GM18907 (cell line): ENCODE measurements around the gene TMEM213.
"Not testable (repeated sequence)": the region's sequence is repeated elsewhere in the genome, so short reads cannot be mapped to it uniquely, and the experiment has no call there.

Experiments
- ATAC-seq: cut with Tn5 transposase; IDR thresholded peaks from one replicate; pipeline ENCODE4 v1.9.1; 2021; ENCODE audit warnings: mild to moderate bottlenecking, moderate library complexity; ENCODE audit not compliant: unreplicated experiment

TMEM213 gene

DNA sequence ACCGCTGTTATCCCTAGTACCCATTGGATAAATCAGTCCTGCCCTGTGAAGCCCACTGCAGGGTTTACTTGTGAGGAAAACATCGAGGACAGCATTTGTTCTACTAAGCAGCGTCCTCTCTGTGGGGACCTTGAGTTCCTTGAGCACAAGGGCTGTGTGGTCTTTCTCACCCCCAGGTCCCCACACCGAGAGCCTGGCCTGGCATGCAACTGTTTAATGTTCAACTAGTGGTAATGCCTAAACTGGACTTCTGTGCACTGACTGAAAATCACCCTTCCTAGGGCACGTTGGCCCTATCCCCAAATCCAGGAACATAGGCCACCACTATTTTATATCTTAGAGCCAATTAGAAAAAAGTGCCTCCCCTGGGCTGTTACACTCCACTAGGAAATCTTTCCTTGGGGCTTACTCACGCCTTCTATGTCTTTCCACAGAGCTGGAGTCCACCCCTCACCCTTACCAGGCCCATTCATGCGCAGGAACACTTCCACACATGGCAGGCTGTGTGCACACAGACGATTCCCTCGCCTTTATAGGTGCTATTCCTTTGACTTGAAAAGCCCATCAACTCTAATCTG is 1.7 kb upstream of the TMEM213 start:
- ATAC-seq: no peak

DNA sequence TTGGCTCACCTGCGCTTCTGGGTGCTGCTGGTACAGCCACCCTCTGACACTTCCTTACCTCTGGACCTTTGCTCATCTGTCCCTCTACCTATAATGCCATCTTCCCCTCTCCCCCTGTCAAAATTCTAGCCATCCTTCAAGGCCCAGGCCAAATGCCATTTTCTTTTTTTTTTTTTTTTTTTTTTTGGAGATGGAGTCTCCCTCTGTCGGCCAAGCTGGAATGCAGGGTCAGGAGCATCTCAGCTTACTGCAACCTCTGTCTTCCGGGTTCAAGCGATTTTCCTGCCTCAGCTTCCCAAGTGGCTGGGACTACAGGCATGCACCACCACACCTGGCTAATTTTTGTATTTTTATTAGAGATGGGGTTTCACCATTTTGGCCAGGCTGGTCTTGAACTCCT is 748 bp upstream of the TMEM213 start:
- ATAC-seq: not testable (repeated sequence)

DNA sequence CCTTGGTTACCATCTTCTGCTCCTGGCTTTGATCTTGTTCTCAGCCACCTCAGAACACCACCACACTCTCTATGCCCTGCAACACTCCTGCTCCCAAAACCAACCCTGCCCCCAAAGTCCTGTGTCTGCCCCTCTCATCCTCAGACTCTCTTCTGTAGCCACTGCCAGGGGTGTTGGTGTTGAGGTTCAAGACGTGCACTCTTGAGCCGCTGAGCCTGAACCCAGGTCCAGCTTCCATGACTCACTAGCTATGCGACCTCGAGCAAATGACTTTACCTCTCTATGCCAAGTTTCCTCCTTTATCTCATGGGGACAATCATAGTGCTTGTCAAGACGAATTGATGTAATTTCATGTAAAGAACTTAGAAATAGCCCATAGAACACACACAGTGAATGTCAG is 1.0 kb downstream of the TMEM213 start:
- no peak for ATAC-seq

- no peak for ATAC-seq
Measured at GRCh38 chr7:138799336-138800000, 1.7 kb downstream of the TMEM213 start.

DNA sequence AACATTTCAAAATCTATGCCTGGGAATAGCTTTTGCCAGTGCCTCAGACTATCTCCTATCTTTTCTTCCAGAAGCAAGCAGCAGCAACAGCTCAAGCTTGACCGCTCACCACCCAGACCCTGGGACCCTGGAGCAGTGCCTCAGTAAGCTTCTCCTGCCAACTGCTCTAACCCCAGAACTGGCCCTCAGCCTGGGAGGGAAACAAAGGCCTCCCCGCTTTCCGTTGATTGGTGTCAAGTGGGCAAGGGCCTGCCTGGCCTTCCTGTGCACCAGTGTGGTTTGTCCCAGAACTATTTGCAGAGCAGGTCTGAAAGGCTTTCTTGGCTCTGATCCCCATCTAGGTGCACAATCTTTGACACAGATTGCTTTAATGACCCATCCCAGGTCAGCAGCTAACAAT is 3.5 kb downstream of the TMEM213 start:
- ATAC-seq: no peak

GRCh38 chr7:138802706-138803105 is 4.9 kb downstream of the TMEM213 start:
- no peak for ATAC-seq

DNA sequence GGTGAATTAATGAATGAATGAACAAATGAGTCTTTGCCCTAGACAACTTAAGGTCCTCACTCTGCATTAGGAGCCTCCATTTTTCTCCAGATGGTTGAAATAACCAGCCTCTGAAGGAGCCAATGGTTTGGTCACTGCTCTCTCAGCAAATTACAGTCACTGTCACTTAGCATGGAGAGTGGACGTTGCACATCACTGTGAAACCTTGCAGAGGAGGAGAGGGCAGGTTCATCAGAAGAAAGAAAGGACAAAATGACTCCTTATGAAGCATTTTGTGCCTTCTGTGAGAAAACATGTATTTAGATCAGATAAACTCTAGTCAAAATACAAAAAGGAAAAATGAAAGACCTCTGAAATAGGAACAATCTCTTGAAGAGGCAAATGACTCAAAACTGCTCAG is 6.8 kb downstream of the TMEM213 start:
- no peak for ATAC-seq

GRCh38 chr7:138809346-138809745 is 11.6 kb downstream of the TMEM213 start:
- ATAC-seq: no peak

DNA sequence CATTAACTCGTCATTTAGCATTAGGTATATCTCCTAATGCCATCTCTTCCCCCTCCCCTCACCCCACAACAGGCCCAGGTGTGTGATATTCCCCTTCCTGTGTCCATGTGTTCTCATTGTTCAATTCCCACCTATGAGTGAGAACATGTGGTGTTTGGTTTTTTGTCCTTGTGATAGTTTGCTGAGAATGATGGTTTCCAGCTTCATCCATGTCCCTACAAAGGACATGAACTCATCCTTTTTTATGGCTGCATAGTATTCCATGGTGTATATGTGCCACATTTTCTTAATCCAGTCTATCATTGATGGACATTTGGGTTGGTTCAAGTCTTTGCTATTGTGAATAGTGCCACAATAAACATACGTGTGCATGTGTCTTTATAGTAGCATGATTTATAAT is 13.5 kb downstream of the TMEM213 start:
- not testable (repeated sequence) for ATAC-seq

DNA sequence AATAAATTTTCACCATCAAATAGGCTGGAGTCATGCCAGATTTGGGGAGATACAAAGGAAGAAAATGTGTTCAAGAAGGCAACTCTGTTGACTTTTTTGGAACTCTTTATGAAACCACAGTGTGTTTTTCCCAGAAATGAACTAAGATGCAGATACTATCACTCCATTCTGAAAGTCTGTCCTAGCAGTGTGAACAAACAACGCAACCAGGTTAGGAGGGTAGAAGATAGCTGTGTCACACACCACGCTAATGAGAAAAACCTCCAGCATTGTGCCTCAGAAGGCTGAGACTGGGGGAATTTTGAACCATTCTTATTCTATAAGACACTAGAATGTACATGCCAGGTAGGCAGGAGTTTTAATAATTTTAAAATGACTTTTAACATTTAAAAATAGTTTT is 16.2 kb downstream of the TMEM213 start:
- no peak for ATAC-seq

DNA sequence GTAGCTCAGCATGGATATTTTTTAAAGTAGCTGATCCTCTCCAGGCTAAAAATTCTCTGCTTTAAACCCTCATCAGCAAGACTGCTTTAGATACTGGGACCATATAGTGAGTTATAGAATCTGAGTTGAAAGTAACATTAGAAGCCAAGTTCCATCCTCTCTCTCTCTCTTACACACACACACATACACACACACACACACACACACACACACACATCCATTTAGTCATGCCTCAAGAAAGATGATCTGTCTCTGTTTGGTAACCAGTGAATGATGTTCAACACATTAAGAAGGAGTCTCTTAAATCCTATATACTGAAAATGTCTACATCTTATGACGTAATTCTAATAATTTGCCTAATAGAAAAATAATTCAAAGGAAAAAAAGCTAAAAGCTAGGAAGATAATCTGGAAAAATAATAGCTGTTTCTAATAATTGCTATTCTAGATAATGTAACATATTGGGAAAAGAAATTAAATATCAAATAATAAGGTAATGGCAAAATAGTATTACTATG is 17.1 kb downstream of the TMEM213 start:
- no peak for ATAC-seq

DNA sequence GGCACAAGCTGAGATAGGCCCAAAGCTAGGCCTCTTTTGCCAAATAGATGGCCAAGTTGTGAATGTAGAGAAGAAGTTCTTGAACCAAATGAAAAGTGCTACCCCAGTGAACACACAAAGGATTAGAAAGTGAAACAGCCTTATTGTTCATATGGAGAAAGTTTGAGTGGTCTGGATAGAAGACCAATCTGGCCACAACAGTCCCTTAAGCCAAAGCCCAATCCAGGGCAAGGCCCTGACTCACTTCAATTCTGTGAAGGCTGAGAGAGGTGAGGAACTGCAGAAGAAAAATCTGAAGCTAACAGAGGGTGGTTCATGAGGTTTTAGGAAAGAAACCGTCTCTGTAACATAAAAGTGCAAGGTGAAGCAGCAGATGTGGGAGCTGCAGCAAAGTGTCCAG is 18.9 kb downstream of the TMEM213 start:
- no peak for ATAC-seq

DNA sequence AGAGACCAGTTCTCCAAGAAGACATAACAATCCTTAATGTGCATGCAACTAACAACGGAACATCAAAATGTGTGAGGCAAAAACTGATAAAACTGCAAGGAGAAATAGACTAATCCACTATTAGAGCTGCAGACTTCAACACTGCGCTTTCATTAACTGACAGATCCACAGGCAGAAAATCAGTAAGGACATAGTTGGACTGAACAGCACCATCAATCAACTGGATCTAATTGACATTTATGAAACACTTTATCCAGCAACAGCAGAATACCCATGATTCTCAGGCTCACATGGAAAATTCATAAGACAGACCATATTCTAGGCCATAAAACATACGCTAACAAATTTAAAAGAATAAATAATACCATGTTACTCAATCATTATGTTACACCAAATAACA is 21.8 kb downstream of the TMEM213 start:
- no peak for ATAC-seq

- no peak for ATAC-seq
Measured at GRCh38 chr7:138821912-138822311, 24.1 kb downstream of the TMEM213 start.

GRCh38 chr7:138822867-138823535 is 25.2 kb downstream of the TMEM213 start:
- no peak for ATAC-seq

- ATAC-seq: no peak
Measured at GRCh38 chr7:138825049-138825721, 27.4 kb downstream of the TMEM213 start.

DNA sequence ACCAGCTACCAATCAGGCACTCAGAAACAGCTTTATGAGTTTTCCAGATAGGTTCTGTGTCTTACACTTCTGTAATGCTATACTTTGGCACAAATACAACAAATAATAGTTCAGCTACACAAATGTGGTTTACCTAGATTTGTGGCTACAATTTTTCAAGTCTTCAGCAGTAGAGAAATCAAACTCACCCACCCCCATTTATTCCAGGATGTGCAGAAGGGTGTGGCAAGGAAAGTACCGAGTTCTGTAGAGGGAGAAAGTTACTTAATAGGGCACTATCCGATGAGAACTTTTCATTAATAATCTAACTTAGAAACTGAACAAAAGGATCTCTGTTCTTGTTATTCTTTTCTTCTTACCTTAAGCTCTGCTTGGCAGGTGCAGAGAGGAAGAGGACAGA is 30.5 kb downstream of the TMEM213 start:
- no peak for ATAC-seq

DNA sequence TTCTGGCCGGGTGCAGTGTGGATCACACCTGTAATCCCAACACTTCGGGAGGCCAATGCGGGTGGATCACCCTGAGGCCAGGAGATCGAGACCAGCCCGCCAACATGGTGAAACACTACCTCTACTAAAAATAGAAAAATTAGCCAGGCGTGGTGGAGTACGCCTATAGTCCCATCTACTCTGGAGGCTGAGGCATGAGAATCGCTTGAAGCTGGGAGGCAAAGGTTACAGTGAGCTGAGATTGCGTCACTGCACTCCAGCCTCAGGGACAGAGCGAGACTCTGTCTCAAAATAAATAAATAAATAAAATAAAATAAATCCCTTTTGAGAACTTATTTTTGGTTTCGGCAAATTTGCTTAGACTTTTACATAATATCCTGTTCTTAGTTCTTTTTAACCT is 31.5 kb downstream of the TMEM213 start:
- no peak for ATAC-seq

GRCh38 chr7:138832966-138833365 is 35.2 kb downstream of the TMEM213 start:
- no peak for ATAC-seq

GRCh38 chr7:138833596-138833995 is 35.8 kb downstream of the TMEM213 start:
- no peak for ATAC-seq

DNA sequence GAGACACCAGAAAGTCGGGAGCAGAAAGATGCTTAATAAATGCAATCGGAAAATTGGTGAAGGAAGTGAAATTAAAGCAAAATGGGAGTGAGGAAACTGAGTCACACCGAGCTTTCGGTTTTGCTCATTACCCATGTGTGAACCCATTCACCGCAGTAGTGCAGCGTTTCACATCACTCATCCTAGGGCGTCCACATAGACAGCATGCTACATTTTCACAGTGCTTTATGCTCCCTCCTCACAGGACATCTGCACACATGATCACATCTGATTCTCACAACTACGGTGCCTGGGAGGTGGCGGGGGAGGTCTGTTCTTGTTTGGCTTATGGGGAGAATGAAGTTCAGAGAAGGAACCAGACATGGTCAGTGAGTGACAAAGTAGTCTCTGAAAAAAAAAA is 36.8 kb downstream of the TMEM213 start:
- no peak for ATAC-seq

GRCh38 chr7:138835087-138835486 is 37.3 kb downstream of the TMEM213 start:
- ATAC-seq: no peak
